Tibial artery (tissue), 4 donors: ENCODE data around the gene CAPN2.
A peak's percentile ranks its signal among the peaks of the same experiment; 100 is the strongest.

Experiments
- DNase-seq, 2 donors: peaks; one replicate each; pipeline ENCODE4 v3.0.0-alpha.2; 2019
- H3K27ac ChIP-seq, 2 donors: fragments of 200-600 bp; sonication (generic) in 1 of 2; 1 replicate in 1 of 2; 2 replicates in 1 of 2; pipeline ENCODE4 v1.5.1; 2018 to 2019; ENCODE audit warnings: mild to moderate bottlenecking in 1 of 2
- H3K27me3 ChIP-seq, 2 donors: fragments of 200-600 bp; sonication (generic) in 1 of 2; one replicate each; pipeline versions ENCODE4 v1.5.1 to v1.6.0; 2016 to 2019
- H3K36me3 ChIP-seq, 3 donors: fragments of 200-600 bp; sonication (generic) in 2 of 3; one replicate each; pipeline ENCODE4 v1.5.1; 2016 to 2019; ENCODE audit warnings: mild to moderate bottlenecking in 2 of 3
- H3K4me1 ChIP-seq, 4 donors: fragments of 200-600 bp; sonication (generic) in 2 of 4; 1 replicate in 3 of 4; 2 replicates in 1 of 4; pipeline ENCODE4 v1.5.1; 2016 to 2019
- H3K4me3 ChIP-seq, 2 donors: fragments of 200-600 bp; sonication (generic) in 1 of 2; 1 replicate in 1 of 2; 2 replicates in 1 of 2; pipeline ENCODE4 v1.5.1; 2018 to 2019; ENCODE audit warnings: mild to moderate bottlenecking in 2 of 2
- H3K9me3 ChIP-seq, 3 donors: fragments of 200-600 bp; sonication (generic) in 1 of 3; one replicate each; pipeline ENCODE4 v1.5.1; 2016 to 2019
- intact Hi-C: fragments of 100-400 bp; cut with DNase I; formaldehyde crosslinking; loops from one replicate; pipeline ENCODE4 v1.15.0; 2023; ENCODE audit warnings: low total_unique reads
- TF ChIP-seq, protein P1 (sequence below), 2 experiments: fragments of 200-600 bp in 1 of 2; fragments of 450-650 bp in 1 of 2; IDR thresholded peaks; one replicate each; pipeline ENCODE4 v1.5.1; 2017 to 2019; ENCODE audit warnings: antibody characterized with exemption in 2 of 2, mild to moderate bottlenecking in 1 of 2, moderate library complexity in 1 of 2

Gene CAPN2

DNA sequence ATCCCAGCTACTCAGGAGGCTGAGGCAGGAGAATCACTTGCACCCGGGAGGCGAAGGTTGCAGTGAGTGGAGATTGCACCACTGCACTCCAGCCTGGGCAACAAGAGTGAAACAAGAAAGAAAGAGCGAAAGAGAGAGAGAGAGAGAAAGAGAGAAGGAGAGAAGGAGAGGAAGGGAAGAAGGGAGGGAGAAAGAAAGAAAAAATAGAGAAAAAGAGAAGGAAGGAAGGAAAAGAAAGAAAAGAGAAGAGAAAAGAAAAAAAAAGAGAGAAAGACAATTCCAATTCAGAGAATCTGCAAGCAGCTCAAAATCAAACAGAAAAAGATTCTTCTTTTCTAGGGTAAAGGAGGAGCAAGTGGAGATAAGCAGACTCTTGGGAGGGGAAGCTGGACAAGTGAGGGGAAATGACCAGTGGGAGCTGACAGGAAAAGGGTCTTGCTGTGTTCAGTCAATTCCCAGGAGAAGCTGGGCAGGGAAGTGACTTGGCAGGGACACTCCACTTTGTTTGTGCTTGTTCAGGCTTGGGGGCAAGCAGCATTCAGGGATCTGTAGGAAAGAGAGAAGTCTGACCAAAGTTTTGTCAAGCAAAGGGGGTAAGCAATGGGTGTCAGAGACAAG is 3.6 kb upstream of the CAPN2 start:
- no peaks in the 10 kb centered on the region for H3K27me3 ChIP-seq
- intact Hi-C loops = no loop called here
- DNase-seq = no peak
- no peak overlapping the region for H3K4me3 ChIP-seq
- H3K36me3 ChIP-seq = no peaks in the 10 kb centered on the region
- H3K27ac ChIP-seq = peak overlapping the region; percentile 59 to 89
- peaks cover 0 to 67% (median 49%) of the 10 kb centered on the region in 4 donors for H3K4me1 ChIP-seq
- no peaks in the 10 kb centered on the region for H3K9me3 ChIP-seq
- TF ChIP-seq, protein P1, sequence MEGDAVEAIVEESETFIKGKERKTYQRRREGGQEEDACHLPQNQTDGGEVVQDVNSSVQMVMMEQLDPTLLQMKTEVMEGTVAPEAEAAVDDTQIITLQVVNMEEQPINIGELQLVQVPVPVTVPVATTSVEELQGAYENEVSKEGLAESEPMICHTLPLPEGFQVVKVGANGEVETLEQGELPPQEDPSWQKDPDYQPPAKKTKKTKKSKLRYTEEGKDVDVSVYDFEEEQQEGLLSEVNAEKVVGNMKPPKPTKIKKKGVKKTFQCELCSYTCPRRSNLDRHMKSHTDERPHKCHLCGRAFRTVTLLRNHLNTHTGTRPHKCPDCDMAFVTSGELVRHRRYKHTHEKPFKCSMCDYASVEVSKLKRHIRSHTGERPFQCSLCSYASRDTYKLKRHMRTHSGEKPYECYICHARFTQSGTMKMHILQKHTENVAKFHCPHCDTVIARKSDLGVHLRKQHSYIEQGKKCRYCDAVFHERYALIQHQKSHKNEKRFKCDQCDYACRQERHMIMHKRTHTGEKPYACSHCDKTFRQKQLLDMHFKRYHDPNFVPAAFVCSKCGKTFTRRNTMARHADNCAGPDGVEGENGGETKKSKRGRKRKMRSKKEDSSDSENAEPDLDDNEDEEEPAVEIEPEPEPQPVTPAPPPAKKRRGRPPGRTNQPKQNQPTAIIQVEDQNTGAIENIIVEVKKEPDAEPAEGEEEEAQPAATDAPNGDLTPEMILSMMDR (IDR thresholded peaks at IDR 0.05) = no peak

DNA sequence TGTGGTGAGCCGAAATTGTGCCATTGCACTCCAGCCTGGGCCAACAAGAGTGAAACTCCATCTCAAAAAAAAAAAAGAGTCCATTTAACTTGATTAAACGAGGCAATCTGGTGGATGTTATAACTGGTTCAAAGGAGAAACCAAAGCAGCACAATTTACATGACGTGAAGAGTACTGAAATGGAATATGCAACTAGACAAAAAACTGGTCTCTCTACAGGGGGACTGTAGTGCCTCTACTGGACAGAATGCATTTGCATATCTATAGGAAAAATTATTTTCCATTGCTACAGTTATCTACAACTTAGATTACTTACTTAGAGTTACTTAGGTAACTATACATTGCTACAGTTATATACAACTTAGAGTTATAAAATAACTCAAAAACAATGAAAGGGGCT is 2.7 kb upstream of the CAPN2 start:
- Histone ChIP-seq H3K9me3 (no peaks in the 10 kb centered on the region), H3K4me3 (no peak overlapping the region), H3K4me1 (peaks cover 0 to 67% (median 54%) of the 10 kb centered on the region in 4 donors), H3K27ac (peak overlapping the region; percentile 59 to 89), H3K27me3 (no peaks in the 10 kb centered on the region), H3K36me3 (no peaks in the 10 kb centered on the region)
- intact Hi-C loops = no loop called here
- TF ChIP-seq, protein P1 (IDR thresholded peaks at IDR 0.05) = peak in 1 of 2 experiments; percentile 36
- no peak for DNase-seq

DNA sequence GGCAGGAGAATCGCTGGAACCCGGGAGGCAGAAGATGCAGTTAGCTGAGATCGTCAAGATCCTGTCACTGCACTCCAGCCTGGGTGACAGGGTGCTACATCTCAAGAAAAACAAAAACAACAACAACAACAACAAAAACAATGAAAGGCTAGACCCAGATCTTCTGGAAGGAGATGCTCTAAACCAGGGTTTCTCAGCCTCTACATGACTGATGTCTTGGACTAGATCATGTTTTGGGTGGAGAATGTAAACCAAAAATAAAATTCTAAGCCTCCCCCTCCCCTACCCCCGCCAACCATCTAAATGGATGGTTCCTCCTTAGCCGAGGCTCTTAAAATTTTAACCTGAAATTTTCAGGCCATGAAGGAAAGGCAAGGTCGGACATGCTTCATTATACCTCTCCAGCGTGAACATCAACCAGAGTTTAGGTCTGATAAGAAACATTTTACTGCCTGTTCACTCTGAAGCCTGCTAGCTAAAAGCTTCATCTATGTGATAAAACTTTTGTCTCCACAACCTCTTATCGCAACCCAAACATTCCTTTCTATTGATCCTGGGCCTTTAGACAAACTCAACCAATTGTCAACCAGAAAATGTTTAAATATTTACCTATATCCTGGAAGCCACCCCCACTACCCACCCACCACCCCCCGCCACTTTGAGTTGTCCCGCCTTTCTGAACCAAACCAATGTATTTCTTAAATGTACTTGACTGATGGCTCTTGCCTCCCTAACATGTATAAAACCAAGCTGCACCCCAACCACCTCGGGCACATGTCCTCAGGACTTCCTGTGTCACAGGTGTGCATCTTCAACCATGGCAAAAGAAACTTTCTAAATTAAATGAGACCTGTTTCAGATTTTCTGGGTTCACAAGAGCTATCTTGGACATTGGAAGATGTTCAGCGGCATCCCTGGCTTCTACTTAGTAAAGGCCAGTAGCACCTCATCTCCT is 1.9 kb upstream of the CAPN2 start:
- H3K36me3 ChIP-seq = no peaks in the 10 kb centered on the region
- intact Hi-C loops = no loop called here

DNA sequence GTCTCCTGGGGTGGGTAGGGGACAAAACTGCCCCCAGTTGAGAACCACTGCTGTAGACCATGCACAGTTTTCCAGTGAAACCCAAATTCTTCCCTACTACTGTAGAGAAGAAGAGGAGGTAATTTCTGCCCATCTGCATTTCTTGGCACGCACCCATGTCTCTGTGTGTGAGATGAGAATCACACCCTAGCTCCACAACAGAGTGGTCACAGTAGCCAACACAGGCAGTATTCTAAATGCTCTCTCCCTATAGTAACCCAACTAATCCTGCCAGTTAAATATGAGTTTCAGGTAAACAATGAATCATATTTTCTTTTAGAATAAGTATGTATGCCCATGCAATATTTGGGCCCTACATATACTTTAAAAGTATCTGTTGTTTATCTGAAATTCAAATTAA is 1.2 kb upstream of the CAPN2 start:
- intact Hi-C loops = no loop called here
- Histone ChIP-seq H3K4me3 (no peak overlapping the region), H3K9me3 (no peaks in the 10 kb centered on the region), H3K27ac (peak overlapping the region; percentile 85 to 90), H3K4me1 (peaks cover 0 to 67% (median 54%) of the 10 kb centered on the region in 4 donors), H3K36me3 (no peaks in the 10 kb centered on the region), H3K27me3 (no peaks in the 10 kb centered on the region)
- TF ChIP-seq, protein P1 (IDR thresholded peaks at IDR 0.05) = no peak
- DNase-seq = no peak

More for the DNA sequence above, 1.9 kb upstream of the CAPN2 start:
- TF ChIP-seq, protein P1 (IDR thresholded peaks at IDR 0.05) = no peak
- H3K27me3 ChIP-seq = no peaks in the 10 kb centered on the region
- peaks cover 0 to 67% (median 53%) of the 10 kb centered on the region in 4 donors for H3K4me1 ChIP-seq
- no peak overlapping the region for H3K4me3 ChIP-seq
- no peaks in the 10 kb centered on the region for H3K9me3 ChIP-seq
- DNase-seq = no peak
- H3K27ac ChIP-seq = peak overlapping the region in 1 of 2 donors; percentile 85

DNA sequence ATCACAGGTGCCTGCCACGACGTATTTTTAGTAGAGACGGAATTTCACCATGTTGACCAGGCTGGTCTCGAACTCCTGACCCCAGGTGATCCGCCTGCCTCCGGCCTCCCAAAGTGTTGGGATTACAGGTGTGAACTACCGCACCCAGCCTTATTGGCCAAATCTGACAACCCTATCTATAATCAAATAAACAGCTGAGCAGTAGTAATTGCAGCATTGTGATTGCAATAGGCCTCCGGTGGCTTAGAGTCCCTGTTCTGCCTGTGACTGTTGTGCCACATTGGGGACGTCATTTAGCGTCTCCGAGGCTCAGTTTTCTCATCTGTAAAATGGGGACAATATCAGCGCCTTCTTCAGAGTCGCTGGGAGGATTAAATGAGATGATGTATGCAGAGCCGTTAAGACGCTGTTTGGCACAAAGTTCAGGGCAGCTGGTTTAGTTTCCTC is 569 bp upstream of the CAPN2 start:
- H3K9me3 ChIP-seq = no peaks in the 10 kb centered on the region
- no peaks in the 10 kb centered on the region for H3K36me3 ChIP-seq
- H3K27me3 ChIP-seq = no peaks in the 10 kb centered on the region
- no peak for DNase-seq
- peaks cover 0 to 67% (median 55%) of the 10 kb centered on the region in 4 donors for H3K4me1 ChIP-seq
- TF ChIP-seq, protein P1 (IDR thresholded peaks at IDR 0.05) = no peak
- intact Hi-C loops = loop anchor here (2.0 kb wide), 1 partner anchor 37 kb away; no protein-coding TSS in a partner anchor
- H3K4me3 ChIP-seq = peak overlapping the region; percentile 66 to 71
- peak overlapping the region; percentile 85 to 90 for H3K27ac ChIP-seq
